ES-I3 (cell line): Measurements from ENCODE around the gene PRR29.
"Not testable (repeated sequence)": the region's sequence is repeated elsewhere in the genome, so short reads cannot be mapped to it uniquely, and the experiment has no call there.

Source experiments
- H3K36me3 ChIP-seq: 2 replicates; pipeline ENCODE4 v1.6.1; 2013; ENCODE audit warnings: mild to moderate bottlenecking, low read length, control low read depth, moderate library complexity; ENCODE audit not compliant: insufficient read depth
- H3K4me1 ChIP-seq: 2 replicates; pipeline ENCODE4 v1.6.1; 2013; ENCODE audit warnings: mild to moderate bottlenecking, control low read depth, low read length; ENCODE audit not compliant: insufficient read depth
- H3K9ac ChIP-seq: 2 replicates; pipeline ENCODE4 v1.6.1; 2013; ENCODE audit warnings: low read depth, mild to moderate bottlenecking, low read length, moderate library complexity
- H3K9me3 ChIP-seq: 2 replicates; pipeline ENCODE4 v1.6.1; 2013; ENCODE audit warnings: mild to moderate bottlenecking, low read length, moderate library complexity; ENCODE audit not compliant: control insufficient read depth, insufficient read depth

The PRR29 gene

DNA sequence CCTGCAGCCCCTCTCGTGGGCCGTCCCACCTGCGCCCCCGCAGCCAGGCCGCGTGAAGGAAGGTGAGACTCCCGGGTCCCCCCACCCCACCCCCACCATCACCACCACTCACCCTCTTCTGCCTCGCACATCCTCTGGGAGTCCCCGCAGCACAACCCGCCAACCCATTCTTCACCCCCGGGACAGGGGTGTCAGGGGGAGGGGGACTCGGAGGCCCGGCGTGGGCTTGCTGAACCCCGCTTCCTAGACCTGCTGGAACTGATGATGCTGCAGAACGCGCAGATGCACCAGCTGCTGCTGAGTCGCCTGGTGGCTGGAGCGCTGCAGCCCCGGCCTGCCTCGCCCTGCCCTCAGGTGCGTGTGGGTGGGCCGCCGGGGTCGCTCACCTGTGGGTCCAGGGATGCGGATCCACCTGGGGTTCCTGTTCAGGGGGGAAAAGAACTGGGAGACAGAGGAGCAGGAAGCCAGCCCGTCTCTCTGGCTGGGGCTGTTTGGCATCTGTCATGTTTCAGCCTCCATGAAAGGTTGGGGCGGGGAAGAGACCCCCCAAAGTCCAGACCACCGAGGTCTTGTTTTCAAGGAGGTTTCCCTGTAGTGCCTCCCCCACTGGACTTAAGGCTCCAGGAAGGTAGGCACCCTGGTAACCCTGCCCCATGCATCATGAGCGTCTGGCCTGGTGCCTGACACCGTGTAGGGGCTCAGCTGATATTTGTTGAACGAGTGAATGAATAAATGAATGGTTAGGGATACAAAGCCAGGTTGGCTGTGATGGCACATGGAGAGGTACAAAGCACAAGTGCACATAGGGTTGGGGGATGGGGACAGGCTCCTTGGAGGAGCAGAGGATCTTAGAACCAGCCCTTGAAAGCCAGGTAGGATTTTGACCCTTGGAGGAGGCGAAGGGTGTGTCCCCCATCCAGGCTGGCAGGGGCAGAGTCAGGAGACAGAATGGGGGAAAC is 849 bp downstream of the PRR29 start:
- no peaks in the 10 kb centered on the region for H3K4me1 ChIP-seq
- no peaks in the 10 kb centered on the region for H3K36me3 ChIP-seq
- no peaks in the 10 kb centered on the region for H3K9me3 ChIP-seq
- H3K9ac ChIP-seq, result peak overlapping the region; percentile 69; the same call in 1 of the 2 replicates

DNA sequence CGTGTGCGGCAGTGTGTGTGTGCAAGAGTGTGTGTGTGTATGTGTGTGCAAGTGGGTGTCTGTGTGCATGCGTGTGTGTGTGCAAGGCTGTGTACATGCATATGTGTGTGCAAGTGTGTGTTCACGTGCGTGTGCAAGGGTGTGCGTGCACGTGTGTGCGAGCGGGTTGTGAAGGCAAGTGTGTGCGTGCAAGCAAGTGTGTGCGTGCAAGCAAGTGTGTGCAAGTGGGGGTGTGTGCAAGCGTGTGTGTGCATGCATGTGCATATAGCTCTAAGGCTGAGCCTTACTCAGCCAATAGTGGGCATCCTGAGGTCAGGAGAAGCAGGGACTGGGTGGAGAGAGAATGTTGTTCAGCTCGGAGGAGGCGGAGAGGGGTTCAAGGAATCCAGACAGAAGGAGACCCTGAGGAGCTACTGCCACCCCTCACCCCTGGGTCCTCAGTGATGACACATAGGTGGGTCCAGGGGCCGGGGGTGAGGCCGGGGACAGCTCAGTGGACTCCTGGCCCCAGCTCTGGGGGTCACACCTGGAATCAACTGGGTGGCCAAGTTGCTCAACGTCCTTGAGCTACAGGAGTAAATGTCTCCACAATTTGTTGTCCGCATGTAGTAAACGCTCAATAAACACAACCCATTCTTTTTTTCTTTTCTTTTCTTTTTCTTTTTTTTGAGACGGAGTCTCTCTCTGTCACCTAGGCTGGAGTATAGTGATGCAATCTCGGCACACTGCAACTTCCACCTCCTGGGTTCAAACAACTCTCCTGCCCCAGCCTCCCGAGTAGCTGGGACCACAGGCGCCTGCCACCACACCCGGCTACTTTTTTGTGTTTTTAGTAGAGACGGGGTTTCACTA is 1.8 kb downstream of the PRR29 start:
- Histone ChIP-seq H3K9me3 (no peaks in the 10 kb centered on the region), H3K9ac (no peak overlapping the region), H3K4me1 (no peaks in the 10 kb centered on the region), H3K36me3 (no peaks in the 10 kb centered on the region)

DNA sequence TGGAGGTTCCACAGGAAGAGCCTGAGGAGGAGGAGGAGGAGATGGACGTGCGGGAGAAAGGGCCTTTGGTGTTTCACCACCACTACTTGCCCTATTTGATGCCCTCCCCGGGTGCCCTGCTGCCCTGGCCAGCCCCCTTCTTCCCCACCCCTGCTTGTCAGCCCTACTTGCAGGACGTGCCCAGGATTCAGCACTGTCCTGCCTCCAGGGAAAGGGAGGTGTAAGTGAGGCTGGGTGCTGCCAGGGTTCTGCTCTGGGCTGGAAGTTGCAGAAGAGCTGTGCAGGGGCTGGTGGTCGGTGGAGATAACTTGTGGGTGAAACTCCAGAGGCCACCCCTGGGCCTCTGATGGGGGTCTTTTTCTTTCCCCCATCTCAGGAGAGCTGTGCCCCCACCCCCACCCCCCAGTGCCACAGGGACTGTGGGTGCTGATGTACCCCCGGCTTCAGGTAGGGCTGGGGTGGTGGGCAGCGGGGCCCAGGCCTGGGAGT is 3.0 kb downstream of the PRR29 start:
- Histone ChIP-seq H3K9ac (no peak overlapping the region), H3K9me3 (no peaks in the 10 kb centered on the region), H3K36me3 (no peaks in the 10 kb centered on the region), H3K4me1 (peaks cover 5% of the 10 kb centered on the region; the same call in 1 of the 2 replicates)

DNA sequence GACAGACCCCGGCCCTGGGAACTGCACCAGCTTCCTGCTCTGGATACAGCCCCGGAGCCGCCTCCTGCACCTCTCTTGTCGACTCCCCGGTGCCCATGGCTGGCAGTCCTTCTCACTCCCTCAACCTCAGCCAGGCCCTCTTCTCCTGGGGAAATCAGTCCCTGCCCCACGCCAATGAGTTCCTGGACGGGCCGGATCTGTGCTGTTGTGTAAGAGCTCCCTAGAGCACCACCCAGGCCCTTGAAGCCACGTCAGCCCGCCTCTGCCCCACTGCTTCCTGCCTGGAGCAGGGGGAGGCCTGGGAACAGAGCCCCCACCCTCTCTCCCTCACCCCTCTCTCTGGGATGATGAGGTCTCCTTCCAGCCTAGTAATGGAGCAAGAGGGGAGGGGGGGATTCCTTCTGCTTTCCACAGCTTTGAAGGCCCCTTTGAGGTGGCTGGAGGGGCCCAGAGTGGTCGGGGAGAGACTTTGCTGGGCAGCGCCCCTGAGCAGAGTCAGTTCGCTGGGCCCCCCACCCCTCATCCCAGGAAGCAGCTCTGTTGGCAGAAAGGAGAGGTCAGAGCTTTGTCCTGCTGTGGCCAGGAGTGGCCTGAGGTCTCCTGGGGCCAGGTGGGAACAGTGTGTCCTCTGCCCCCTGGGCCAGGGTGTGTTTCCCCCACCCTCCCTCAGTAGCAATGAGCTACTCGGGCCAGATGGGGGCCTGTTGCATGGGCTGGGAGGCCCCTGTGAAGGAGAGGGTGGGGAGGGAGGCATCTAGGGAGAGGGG is 3.8 kb downstream of the PRR29 start:
- no peak overlapping the region for H3K9ac ChIP-seq
- peaks cover 5% of the 10 kb centered on the region; the same call in 1 of the 2 replicates for H3K4me1 ChIP-seq
- H3K36me3 ChIP-seq, result no peaks in the 10 kb centered on the region
- no peaks in the 10 kb centered on the region for H3K9me3 ChIP-seq

DNA sequence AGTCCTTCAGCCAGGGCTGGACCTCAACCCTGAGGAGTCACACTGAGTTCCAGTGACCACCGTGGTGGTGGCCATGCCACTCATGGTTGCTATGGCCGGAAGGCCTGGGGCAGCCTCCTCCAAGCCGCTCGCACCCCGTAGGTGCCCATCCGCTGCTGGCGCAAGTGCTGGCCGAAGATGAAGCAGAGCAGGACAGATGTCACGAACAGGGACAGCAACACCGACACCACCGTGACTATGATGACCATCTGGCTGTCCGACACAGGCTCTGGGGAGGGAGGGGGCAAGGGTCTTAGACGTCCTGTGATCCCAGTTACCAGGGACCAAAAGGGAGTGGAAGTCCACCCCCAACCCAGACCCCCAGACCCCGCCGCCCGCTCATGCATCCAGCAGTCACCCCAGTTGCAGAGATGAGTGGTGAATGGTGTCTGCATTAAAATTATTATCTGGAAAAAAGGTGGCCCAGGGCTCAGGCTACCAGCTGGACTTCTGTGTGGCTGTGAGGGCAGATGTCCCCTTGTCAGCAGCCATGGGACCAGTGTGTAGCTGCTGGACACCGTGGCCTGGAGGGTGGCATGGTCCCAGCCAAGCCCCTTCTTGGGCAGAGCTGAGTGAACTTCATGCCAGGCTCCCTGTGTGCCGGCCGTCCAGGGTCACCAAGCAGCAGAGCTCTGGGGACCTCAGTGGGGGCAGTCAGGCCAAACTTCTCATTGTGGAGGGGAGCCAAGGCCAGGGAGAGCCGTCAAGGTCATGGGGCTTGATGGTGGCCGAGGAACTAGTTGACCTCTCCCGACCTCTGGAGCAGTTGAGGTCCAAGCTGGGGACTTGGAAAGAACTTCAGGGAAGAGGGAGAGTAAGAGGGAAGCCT is 4.7 kb downstream of the PRR29 start:
- no peaks in the 10 kb centered on the region for H3K36me3 ChIP-seq
- peaks cover 9% of the 10 kb centered on the region; the same call in 1 of the 2 replicates for H3K4me1 ChIP-seq
- H3K9ac ChIP-seq, result no peak overlapping the region
- H3K9me3 ChIP-seq, result no peaks in the 10 kb centered on the region

DNA sequence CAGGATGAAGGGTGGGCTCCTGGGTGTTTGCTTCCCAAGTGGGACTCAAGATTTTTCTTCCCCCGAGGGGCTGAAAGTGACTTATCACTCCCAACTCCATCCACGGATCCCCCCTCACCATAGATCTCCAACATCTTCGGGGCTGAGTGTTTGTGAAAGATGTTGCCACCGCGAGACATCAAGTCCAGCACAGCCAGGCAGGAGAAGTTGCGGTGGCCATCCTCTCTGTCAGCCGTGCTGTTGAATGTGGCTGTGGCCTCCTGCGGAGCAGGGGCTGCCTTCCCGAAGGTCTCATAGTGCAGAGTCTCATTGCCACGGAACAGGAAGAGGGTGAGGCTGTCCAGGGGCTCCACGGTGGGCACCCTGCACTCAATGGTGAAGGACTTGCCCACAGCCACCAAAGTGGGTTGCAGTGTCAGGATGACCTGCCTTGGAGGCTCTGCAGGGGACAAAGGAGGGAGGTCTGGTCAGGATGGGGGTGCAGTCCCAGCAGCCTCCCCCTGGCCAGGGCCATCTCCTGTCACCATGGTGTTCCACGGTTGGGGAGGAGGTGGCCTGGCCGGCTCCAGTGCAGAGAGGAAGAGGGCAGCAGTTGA is 5.5 kb downstream of the PRR29 start:
- Histone ChIP-seq H3K36me3 (no peaks in the 10 kb centered on the region), H3K9ac (no peak overlapping the region), H3K4me1 (peaks cover 10% of the 10 kb centered on the region; the same call in 1 of the 2 replicates), H3K9me3 (no peaks in the 10 kb centered on the region)

DNA sequence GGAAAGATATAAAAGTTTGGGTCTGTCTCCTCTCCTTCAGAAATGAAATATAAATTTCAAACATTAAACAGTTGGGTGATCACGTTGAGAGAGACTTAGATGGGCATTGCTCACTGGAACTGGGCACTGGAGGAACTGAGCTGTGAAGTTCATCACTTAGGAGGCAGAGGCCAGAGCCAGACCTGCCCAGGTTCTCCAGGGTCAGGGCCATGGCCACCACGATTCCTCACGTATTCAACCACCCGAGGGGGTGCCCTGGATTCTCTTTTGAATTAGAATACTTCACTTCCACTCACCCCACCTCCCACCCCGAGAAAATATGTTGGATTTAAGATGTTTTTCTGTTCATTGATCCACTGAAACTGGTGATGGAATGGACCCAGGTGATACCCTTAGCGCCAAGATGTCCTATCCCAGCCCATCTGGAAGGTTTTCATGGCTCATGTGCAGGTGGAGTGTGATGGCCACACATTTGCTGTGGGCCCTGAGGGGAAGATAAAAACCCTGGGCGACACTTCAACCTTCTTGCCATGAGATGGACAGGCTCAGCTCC is 6.1 kb downstream of the PRR29 start:
- H3K9ac ChIP-seq, result no peak overlapping the region
- H3K4me1 ChIP-seq, result peaks cover 10% of the 10 kb centered on the region; the same call in 1 of the 2 replicates
- no peaks in the 10 kb centered on the region for H3K9me3 ChIP-seq
- H3K36me3 ChIP-seq, result no peaks in the 10 kb centered on the region

DNA sequence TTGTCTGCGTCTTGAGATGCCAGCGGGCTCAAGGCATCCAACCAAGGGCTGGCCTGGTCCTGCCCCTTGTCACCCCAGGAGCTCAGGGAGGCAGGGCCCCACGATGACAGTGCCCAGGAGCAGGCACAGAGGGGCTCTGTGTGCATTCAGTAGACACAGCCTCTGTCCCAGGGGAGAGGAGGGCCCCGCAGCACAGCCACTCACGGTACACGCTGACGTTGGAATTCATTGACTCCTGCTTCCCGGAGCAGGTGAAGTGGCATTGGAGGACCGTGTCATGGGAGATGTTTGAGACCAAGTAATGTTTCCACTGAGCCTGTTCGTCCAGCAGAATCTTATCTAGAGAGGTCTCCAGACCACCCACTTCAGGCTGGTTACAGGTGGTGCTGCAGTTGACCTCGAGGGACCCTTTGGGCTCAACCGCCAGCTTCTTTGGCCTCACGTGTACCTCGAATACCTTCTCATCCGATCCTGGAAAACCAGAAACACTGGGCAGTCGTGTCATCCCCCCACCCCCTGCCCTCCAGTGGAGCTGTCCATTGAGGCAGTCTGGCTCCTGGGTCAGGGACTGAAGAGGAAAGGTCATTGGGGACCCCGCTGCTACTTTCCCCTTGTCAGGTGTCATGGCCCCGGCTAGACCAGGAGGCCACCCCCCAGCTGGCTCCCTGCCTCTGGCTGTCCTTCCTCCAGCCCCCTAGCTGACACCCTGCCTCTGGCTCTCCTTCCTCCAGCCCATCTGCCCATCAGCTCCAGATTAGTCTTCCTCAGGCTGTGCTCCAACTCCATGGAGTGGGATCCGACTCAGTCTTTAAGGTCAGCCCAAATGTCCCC is 7.0 kb downstream of the PRR29 start:
- no peaks in the 10 kb centered on the region for H3K36me3 ChIP-seq
- H3K4me1 ChIP-seq, result peaks cover 10% of the 10 kb centered on the region; the same call in 1 of the 2 replicates
- no peak overlapping the region for H3K9ac ChIP-seq
- no peaks in the 10 kb centered on the region for H3K9me3 ChIP-seq

DNA sequence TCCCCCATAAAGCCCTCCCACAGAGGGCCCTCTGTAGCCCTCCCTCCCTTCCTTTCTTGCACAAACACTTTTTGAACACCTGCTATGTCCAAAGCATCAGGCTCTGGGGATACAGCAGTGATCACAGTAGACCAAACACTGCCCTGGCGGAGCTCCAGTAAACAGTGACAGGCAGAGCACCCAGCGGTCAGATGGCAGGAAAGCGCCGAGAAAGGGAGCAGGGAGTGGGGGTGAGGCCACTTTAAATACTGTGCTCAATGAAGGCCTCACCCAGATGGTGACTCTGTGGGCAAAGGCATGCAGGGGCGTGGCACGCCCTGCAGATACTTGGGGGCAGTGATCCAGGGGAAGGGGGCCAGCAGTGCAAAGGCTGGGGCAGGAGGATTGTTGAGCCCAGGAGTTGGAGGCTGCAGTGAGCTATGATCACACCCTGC is 7.6 kb downstream of the PRR29 start:
- H3K9ac ChIP-seq, result no peak overlapping the region
- H3K36me3 ChIP-seq, result no peaks in the 10 kb centered on the region
- H3K4me1 ChIP-seq, result peaks cover 10% of the 10 kb centered on the region; the same call in 1 of the 2 replicates
- no peaks in the 10 kb centered on the region for H3K9me3 ChIP-seq

DNA sequence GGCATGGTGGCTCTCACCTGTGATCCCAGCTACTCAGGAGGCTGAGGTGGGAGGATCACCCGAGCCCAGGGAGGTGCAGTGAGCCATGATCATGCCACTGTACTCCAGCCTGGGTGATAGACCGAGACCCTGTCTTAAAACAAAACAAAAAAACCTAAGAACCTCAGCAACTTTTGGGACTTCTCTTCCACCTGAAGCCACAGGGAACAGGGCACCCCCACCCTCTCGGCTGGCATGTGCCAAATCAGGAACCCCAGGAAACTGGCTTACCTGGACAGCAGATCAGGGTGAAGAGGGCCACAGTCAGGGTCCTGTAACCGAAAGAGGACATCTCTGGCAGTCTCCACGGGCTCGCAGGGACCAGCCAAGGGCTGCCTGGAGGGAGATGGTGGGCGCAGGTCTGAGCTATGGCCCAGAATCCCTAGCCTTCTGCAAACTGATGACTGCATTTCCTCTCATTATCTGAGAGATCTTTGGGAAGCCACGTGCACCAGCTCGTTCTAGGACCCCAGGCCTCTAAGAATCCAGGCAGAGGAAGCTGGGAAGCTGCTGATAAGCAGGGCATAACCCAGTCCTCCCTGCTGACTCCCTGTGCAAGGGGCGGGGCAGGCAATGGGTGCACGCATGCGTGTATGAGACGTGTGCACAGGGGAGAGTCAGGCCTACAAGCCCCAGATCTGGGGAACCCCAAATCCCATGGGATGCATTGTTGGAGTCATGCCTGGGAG is 8.4 kb downstream of the PRR29 start:
- H3K9me3 ChIP-seq, result no peaks in the 10 kb centered on the region
- H3K9ac ChIP-seq, result no peak overlapping the region
- H3K4me1 ChIP-seq, result peaks cover 10% of the 10 kb centered on the region; the same call in 1 of the 2 replicates
- no peaks in the 10 kb centered on the region for H3K36me3 ChIP-seq

DNA sequence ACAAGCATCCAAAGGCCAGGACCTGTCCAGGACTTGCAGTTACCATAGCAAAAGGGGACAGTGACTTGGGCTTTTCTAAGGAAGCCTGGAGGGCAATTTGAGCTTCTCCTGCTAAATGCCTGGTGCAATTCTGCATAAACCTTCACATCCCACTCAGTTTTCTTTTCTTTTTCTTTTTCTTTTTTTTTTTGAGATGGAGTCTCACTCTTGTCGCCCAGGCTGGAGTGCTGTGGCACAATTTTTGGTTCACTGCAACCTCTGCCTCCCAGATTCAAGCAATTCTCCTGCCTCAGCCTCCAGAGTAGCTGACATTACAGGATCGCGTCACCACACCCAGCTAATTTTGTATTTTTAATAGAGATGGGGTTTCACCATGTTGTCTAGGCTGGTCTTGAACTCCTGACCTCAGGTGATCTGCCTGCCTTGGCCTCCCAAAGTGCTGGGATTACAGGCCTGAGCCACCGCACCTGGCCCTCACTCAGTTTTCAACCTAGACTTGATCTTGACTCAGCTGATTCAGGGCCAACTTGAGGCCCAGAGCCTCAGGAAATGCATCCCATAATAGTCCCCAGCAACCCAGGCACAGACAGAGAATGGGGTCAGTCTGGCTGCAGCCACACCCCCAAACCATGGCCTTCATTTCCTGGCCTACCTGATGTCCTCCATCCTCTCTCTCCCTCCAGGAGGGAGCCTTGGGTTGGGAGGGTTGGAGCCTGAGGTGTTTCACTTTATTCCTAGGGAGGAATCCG is 9.1 kb downstream of the PRR29 start:
- H3K36me3 ChIP-seq, H3K9me3 ChIP-seq, H3K9ac ChIP-seq, H3K4me1 ChIP-seq: not testable (repeated sequence)
